ENCODE data around the gene ITPK1.

ITPK1 gene

GRCh38 chr14:92890830-92891588 lies 224.7 kb downstream of the ITPK1 start:
- DNase-seq (ENCODE audit: low read depth in 2 of 2): no peak

- DNase-seq (ENCODE audit: low read depth in 2 of 2): no peak
These were observed 226.8 kb downstream of the ITPK1 start for GRCh38 chr14:92888896-92889295.

GRCh38 chr14:92887157-92887556 lies 228.6 kb downstream of the ITPK1 start:
- DNase-seq (ENCODE audit: low read depth in 2 of 2): no peak
